Caco-2 (cell line): Measurements from ENCODE around the gene GPR68. TPM values are rescaled to one million over a fixed set of nuclear protein-coding genes. Genes with fewer than 3 reads are reported as not detected.

ENCODE experiments used
- BruUV-seq: library from RNA; stranded (reverse); fragments of 400-500 nt; replicated peaks from 2 replicates; lab custom pipeline; 2021; lab: Mats Ljungman, UMichigan
- CTCF ChIA-PET: fragments of 300-600 bp; sonication (Branson Sonifier 250); formaldehyde crosslinking; loops from one replicate; lab custom pipeline; 2022; ENCODE audit warnings: antibody characterized with exemption; lab: Charles Lee
- POLR2A ChIA-PET: fragments of 300-600 bp; sonication (Branson Sonifier 250); formaldehyde crosslinking; loops from one replicate; lab custom pipeline; 2022; ENCODE audit warnings: antibody characterized with exemption; lab: Charles Lee
- DNase-seq, 2 experiments: peaks; one replicate each; pipeline versions ENCODE4 v3.0.0 to v3.0.0-alpha.2; 2020 to 2022
- H3K27me3 ChIP-seq: replicated peaks from 2 replicates; pipeline ENCODE4 v1.6.0; 2011; ENCODE audit warnings: low read length; ENCODE audit not compliant: control insufficient read depth, insufficient read depth
- H3K36me3 ChIP-seq: 2 replicates; pipeline ENCODE4 v1.5.1; 2011; ENCODE audit warnings: low read length; ENCODE audit not compliant: control insufficient read depth, insufficient read depth
- H3K4me1 ChIP-seq: fragments of 250-450 bp; sonication (Bioruptor Pico); 2 replicates; pipeline ENCODE4 v1.5.1; 2020; ENCODE audit warnings: mild to moderate bottlenecking
- H3K4me3 ChIP-seq: 2 replicates; pipeline ENCODE4 v1.5.1; 2011; ENCODE audit warnings: low read depth, mild to moderate bottlenecking, control low read depth, low read length
- H3K9me3 ChIP-seq: fragments of 250-450 bp; sonication (Bioruptor Pico); 2 replicates; pipeline ENCODE4 v1.5.1; 2020; ENCODE audit warnings: mild to moderate bottlenecking, moderate library complexity
- H3K27ac Mint-ChIP-seq: one replicate; pipeline ENCODE4 v1.8.0; 2022; ENCODE audit warnings: mixed read lengths; ENCODE audit not compliant: unreplicated experiment
- H3K27me3 Mint-ChIP-seq: one replicate; pipeline ENCODE4 v1.8.0; 2022; ENCODE audit warnings: mixed read lengths; ENCODE audit not compliant: insufficient read depth, unreplicated experiment
- H3K36me3 Mint-ChIP-seq: one replicate; pipeline ENCODE4 v1.8.0; 2022; ENCODE audit warnings: mild to moderate bottlenecking, mixed read lengths; ENCODE audit not compliant: insufficient read depth, unreplicated experiment
- H3K4me1 Mint-ChIP-seq: one replicate; pipeline ENCODE4 v1.8.0; 2022; ENCODE audit warnings: low read depth, mixed read lengths; ENCODE audit not compliant: unreplicated experiment
- H3K4me3 Mint-ChIP-seq: one replicate; pipeline ENCODE4 v1.8.0; 2022; ENCODE audit warnings: mild to moderate bottlenecking, moderate library complexity, mixed read lengths; ENCODE audit not compliant: unreplicated experiment
- H3K9me3 Mint-ChIP-seq: one replicate; pipeline ENCODE4 v1.8.0; 2022; ENCODE audit warnings: mixed read lengths; ENCODE audit not compliant: unreplicated experiment
- CTCF ChIP-seq, 2 experiments: fragments of 200-600 bp in 1 of 2; IDR thresholded peaks; 1 replicate in 1 of 2; 2 replicates in 1 of 2; pipeline versions ENCODE4 v1.5.1 to v1.8.0; 2011 to 2022; ENCODE audit warnings: antibody characterized with exemption in 1 of 2, control low read depth in 1 of 2, inconsistent platforms in 1 of 2, low read depth in 1 of 2, low read length in 1 of 2, mild to moderate bottlenecking in 1 of 2, moderate library complexity in 1 of 2; ENCODE audit not compliant: insufficient read depth in 1 of 2, severe bottlenecking in 1 of 2, unreplicated experiment in 1 of 2
- intact Hi-C: fragments of 100-400 bp; cut with micrococcal nuclease; formaldehyde crosslinking; loops from one replicate; pipeline ENCODE4 v1.10.0; 2022; ENCODE audit not compliant: unreplicated experiment
- total RNA-seq: library from RNA; stranded (reverse); gene quantifications from 2 replicates; pipeline ENCODE4 v1.2.3, GENCODE V29; 2022

The GPR68 gene
- total RNA-seq, 1 experiment from 2014 or later: 0.14 TPM

GRCh38 chr14:91216731-91217226, 27.7 kb downstream of the GPR68 start:
- intact Hi-C loops: no loop called here
- Histone ChIP-seq H3K27me3 (no peaks in the 10 kb centered on the region), H3K4me3 (no peak overlapping the region), H3K4me1 (no peaks in the 10 kb centered on the region), H3K9me3 (no peaks in the 10 kb centered on the region), H3K36me3 (peaks cover 2% of the 10 kb centered on the region; the same call in 1 of the 2 replicates)
- no peak for DNase-seq
- no TSS peak for BruUV-seq
- Mint-ChIP-seq H3K27me3 (no peaks in the 10 kb centered on the region), H3K36me3 (peaks cover 32% of the 10 kb centered on the region), H3K9me3 (no peaks in the 10 kb centered on the region), H3K4me3 (no peak overlapping the region), H3K4me1 (no peaks in the 10 kb centered on the region), H3K27ac (no peak overlapping the region)
- CTCF ChIA-PET: no interaction called here
- POLR2A ChIA-PET: no interaction called here
- TF ChIP-seq CTCF (IDR thresholded peaks at IDR 0.05; ENCODE audit: insufficient read depth in 1 of 2, low read depth in 1 of 2, low read length in 1 of 2, severe bottlenecking in 1 of 2, unreplicated experiment in 1 of 2): no peak

GRCh38 chr14:91215381-91215780, 29.1 kb downstream of the GPR68 start:
- no peak for TF ChIP-seq CTCF (IDR thresholded peaks at IDR 0.05; ENCODE audit: insufficient read depth in 1 of 2, low read depth in 1 of 2, low read length in 1 of 2, severe bottlenecking in 1 of 2, unreplicated experiment in 1 of 2)
- Mint-ChIP-seq H3K27me3 (no peaks in the 10 kb centered on the region), H3K27ac (no peak overlapping the region), H3K9me3 (no peaks in the 10 kb centered on the region), H3K4me1 (no peaks in the 10 kb centered on the region), H3K36me3 (peaks cover 31% of the 10 kb centered on the region), H3K4me3 (no peak overlapping the region)
- peaks cover 2% of the 10 kb centered on the region; the same call in 1 of the 2 replicates for H3K36me3 ChIP-seq
- intact Hi-C loops: no loop called here
- 0 out of 2 replicates have a peak, but pooled peaks cover 3% of the 10 kb centered on the region for H3K9me3 ChIP-seq
- H3K4me1 ChIP-seq: no peaks in the 10 kb centered on the region
- POLR2A ChIA-PET: no interaction called here
- CTCF ChIA-PET: no interaction called here
- no peak overlapping the region for H3K4me3 ChIP-seq
- no peaks in the 10 kb centered on the region for H3K27me3 ChIP-seq
- BruUV-seq: no TSS peak
- DNase-seq: no peak

- CTCF ChIA-PET: no interaction called here
- no peaks in the 10 kb centered on the region for H3K4me1 ChIP-seq
- no peak for TF ChIP-seq CTCF (IDR thresholded peaks at IDR 0.05; ENCODE audit: insufficient read depth in 1 of 2, low read depth in 1 of 2, low read length in 1 of 2, severe bottlenecking in 1 of 2, unreplicated experiment in 1 of 2)
Observed at GRCh38 chr14:91214306-91214705, 30.2 kb downstream of the GPR68 start.

More at GRCh38 chr14:91214306-91214705, 30.2 kb downstream of the GPR68 start:
- no peak for DNase-seq
- no peak overlapping the region for H3K27ac Mint-ChIP-seq
- H3K36me3 ChIP-seq: peaks cover 2% of the 10 kb centered on the region
- H3K9me3 ChIP-seq: 0 out of 2 replicates have a peak, but pooled peaks cover 3% of the 10 kb centered on the region
- H3K27me3 ChIP-seq: no peaks in the 10 kb centered on the region
- H3K27me3 Mint-ChIP-seq: no peaks in the 10 kb centered on the region
- peaks cover 34% of the 10 kb centered on the region for H3K36me3 Mint-ChIP-seq
- intact Hi-C loops: no loop called here
- H3K4me3 ChIP-seq: no peak overlapping the region
- no peaks in the 10 kb centered on the region for H3K4me1 Mint-ChIP-seq
- no peak overlapping the region for H3K4me3 Mint-ChIP-seq
- no TSS peak for BruUV-seq
- H3K9me3 Mint-ChIP-seq: no peaks in the 10 kb centered on the region
- POLR2A ChIA-PET: no interaction called here
